HepG2 (cell line): Measurements from ENCODE around the gene SLC6A14. TPM values are rescaled to one million over a fixed set of nuclear protein-coding genes. Genes with fewer than 3 reads are reported as not detected.

Experiments used
- AKAP8 ChIP-seq: sonication (generic); formaldehyde crosslinking; IDR thresholded peaks from 2 replicates; pipeline ENCODE4 v1.5.1; 2020; ENCODE audit warnings: mild to moderate bottlenecking, missing genetic modification reagents
- CREB1 ChIP-seq, 2 experiments: fragments of 450-650 bp in 1 of 2; IDR thresholded peaks; 2 replicates each; pipeline ENCODE4 v1.6.1; 2016 to 2017; ENCODE audit warnings: control low read depth in 1 of 2, mild to moderate bottlenecking in 1 of 2, missing compliant biosample characterization in 1 of 2, missing genetic modification characterization in 1 of 2
- FOXA1 ChIP-seq, 2 experiments: fragments of 450-650 bp in 1 of 2; sonication (generic) in 1 of 2; formaldehyde crosslinking in 1 of 2; IDR thresholded peaks; 2 replicates each; pipeline versions ENCODE4 v1.4.0 to v1.6.1; 2016 to 2020; ENCODE audit warnings: missing genetic modification reagents in 1 of 2
- GFI1 ChIP-seq: sonication (generic); formaldehyde crosslinking; IDR thresholded peaks from 2 replicates; pipeline ENCODE4 v1.5.0; 2020; ENCODE audit warnings: missing genetic modification reagents, mild to moderate bottlenecking, borderline replicate concordance
- GMEB2 ChIP-seq: IDR thresholded peaks from 2 replicates; pipeline ENCODE4 v1.6.1; 2016; ENCODE audit warnings: missing biosample characterization, missing genetic modification reagents, low read depth
- IRF9 ChIP-seq: sonication (generic); formaldehyde crosslinking; IDR thresholded peaks from 2 replicates; pipeline ENCODE4 v1.8.0; 2022; ENCODE audit warnings: missing genetic modification reagents, mild to moderate bottlenecking, borderline replicate concordance
- PAWR ChIP-seq: sonication (generic); formaldehyde crosslinking; IDR thresholded peaks from 2 replicates; pipeline ENCODE4 v1.4.0; 2020; ENCODE audit warnings: missing genetic modification reagents, mild to moderate bottlenecking, borderline replicate concordance
- PPARG ChIP-seq: conservative IDR thresholded peaks from 2 replicates; pipeline ENCODE4 v1.6.1; 2016; ENCODE audit warnings: missing biosample characterization, missing genetic modification reagents
- SIN3A ChIP-seq: IDR thresholded peaks from 2 replicates; pipeline ENCODE4 v1.6.1; 2011; ENCODE audit warnings: low read depth, mild to moderate bottlenecking, control low read depth, low read length, borderline replicate concordance
- SOX6 ChIP-seq, 2 experiments: fragments of 450-650 bp in 1 of 2; sonication (generic) in 1 of 2; formaldehyde crosslinking in 1 of 2; IDR thresholded peaks; 2 replicates each; pipeline versions ENCODE4 v1.4.0 to v1.6.1; 2017 to 2020; ENCODE audit warnings: antibody characterized with exemption in 1 of 2, mild to moderate bottlenecking in 1 of 2, missing genetic modification reagents in 1 of 2
- SRY ChIP-seq: sonication (generic); formaldehyde crosslinking; IDR thresholded peaks from 2 replicates; pipeline ENCODE4 v1.8.0; 2022; ENCODE audit warnings: mild to moderate bottlenecking, missing genetic modification reagents
- SUZ12 ChIP-seq: fragments of 150-350 bp; IDR thresholded peaks from 2 replicates; pipeline ENCODE4 v1.6.1; 2014; ENCODE audit warnings: low read depth, low read length
- TOE1 ChIP-seq: sonication (generic); formaldehyde crosslinking; IDR thresholded peaks from 2 replicates; pipeline ENCODE4 v1.4.0; 2020; ENCODE audit warnings: mild to moderate bottlenecking, missing genetic modification reagents
- ZNF441 ChIP-seq: sonication (generic); formaldehyde crosslinking; IDR thresholded peaks from 2 replicates; pipeline ENCODE4 v1.7.0; 2021; ENCODE audit warnings: missing genetic modification reagents, borderline replicate concordance
- ZNF451 ChIP-seq: sonication (generic); formaldehyde crosslinking; IDR thresholded peaks from 2 replicates; pipeline ENCODE4 v1.5.0; 2020; ENCODE audit warnings: mild to moderate bottlenecking, missing genetic modification reagents
- ZNF660 ChIP-seq: sonication (generic); formaldehyde crosslinking; IDR thresholded peaks from 2 replicates; pipeline ENCODE4 v1.5.1; 2020; ENCODE audit warnings: mild to moderate bottlenecking, low read depth, missing genetic modification reagents, borderline replicate concordance
- polyA plus RNA-seq, 8 experiments: library from polyadenylated mRNA; depleted of rRNA in 3 of 8; stranded (reverse) in 7 of 8; unstranded in 1 of 8; fragments of >200 nt; fragmentation: Illumina TruSeq in 4 of 8; extraction: Trizol in 4 of 8; gene quantifications; 2 replicates each; pipeline versions ENCODE4 v1.2.1 to v1.2.3, GENCODE V29; 2011 to 2016; ENCODE audit warnings: low read depth in 4 of 8, missing spikeins in 1 of 8, mixed read lengths in 1 of 8; ENCODE audit not compliant: insufficient read depth in 1 of 8
- total RNA-seq, 5 experiments: library from RNA; depleted of rRNA; stranded (reverse); fragments of >200 nt; fragmentation: Illumina TruSeq; extraction: Trizol; gene quantifications; 2 replicates each; pipeline ENCODE4 v1.2.3, GENCODE V29; 2016; ENCODE audit warnings: low read depth in 1 of 5
- TF ChIP-seq, protein P1 (sequence below): IDR thresholded peaks from 2 replicates; pipeline ENCODE4 v1.6.1; 2016; ENCODE audit warnings: low read depth
- TF ChIP-seq, protein P2 (sequence below): sonication (generic); formaldehyde crosslinking; IDR thresholded peaks from 2 replicates; pipeline ENCODE4 v1.5.0; 2020; ENCODE audit warnings: mild to moderate bottlenecking, missing genetic modification reagents, moderate library complexity
- TF ChIP-seq, protein P3 (sequence below): sonication (generic); formaldehyde crosslinking; IDR thresholded peaks from 2 replicates; pipeline ENCODE4 v1.4.0; 2020; ENCODE audit warnings: mild to moderate bottlenecking, low read depth, missing genetic modification reagents
- TF ChIP-seq, protein P4 (sequence below): sonication (generic); formaldehyde crosslinking; IDR thresholded peaks from 2 replicates; pipeline ENCODE4 v1.4.0; 2020; ENCODE audit warnings: mild to moderate bottlenecking, missing genetic modification reagents

SLC6A14 gene
- total and polyA plus RNA-seq, 2 of the 13 experiments (the other 11 are each of a cell fraction or from before 2014, with no cell fraction given), result 22.6 to 70.2 TPM

GRCh38 chrX:116436358-116436816 lies at the start of gene SLC6A14 (continued):
- TF ChIP-seq PAWR, result no peak
- no peak for TF ChIP-seq ZNF451
- no peak for TF ChIP-seq IRF9 (CRISPR knock-in tag)
- no peak for TF ChIP-seq AKAP8 (CRISPR knock-in tag)
- no peak for TF ChIP-seq CREB1 (IDR thresholded peaks at IDR 0.05)
- no peak for TF ChIP-seq CREB1 (CRISPR knock-in tag; IDR thresholded peaks at IDR 0.05)
- TF ChIP-seq, protein P1, sequence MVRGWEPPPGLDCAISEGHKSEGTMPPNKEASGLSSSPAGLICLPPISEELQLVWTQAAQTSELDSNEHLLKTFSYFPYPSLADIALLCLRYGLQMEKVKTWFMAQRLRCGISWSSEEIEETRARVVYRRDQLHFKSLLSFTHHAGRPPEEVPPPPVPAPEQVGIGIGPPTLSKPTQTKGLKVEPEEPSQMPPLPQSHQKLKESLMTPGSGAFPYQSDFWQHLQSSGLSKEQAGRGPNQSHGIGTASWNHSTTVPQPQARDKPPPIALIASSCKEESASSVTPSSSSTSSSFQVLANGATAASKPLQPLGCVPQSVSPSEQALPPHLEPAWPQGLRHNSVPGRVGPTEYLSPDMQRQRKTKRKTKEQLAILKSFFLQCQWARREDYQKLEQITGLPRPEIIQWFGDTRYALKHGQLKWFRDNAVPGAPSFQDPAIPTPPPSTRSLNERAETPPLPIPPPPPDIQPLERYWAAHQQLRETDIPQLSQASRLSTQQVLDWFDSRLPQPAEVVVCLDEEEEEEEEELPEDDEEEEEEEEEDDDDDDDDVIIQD, result no peak
- TF ChIP-seq SUZ12, result no peak
- no peak for TF ChIP-seq SRY (CRISPR knock-in tag)
- no peak for TF ChIP-seq SOX6 (IDR thresholded peaks at IDR 0.05)
- TF ChIP-seq SOX6 (CRISPR knock-in tag; IDR thresholded peaks at IDR 0.05), result no peak
- TF ChIP-seq FOXA1 (IDR thresholded peaks at IDR 0.05), result no peak
- TF ChIP-seq FOXA1 (CRISPR knock-in tag; IDR thresholded peaks at IDR 0.05), result no peak
- TF ChIP-seq TOE1, result no peak
- TF ChIP-seq, protein P2, sequence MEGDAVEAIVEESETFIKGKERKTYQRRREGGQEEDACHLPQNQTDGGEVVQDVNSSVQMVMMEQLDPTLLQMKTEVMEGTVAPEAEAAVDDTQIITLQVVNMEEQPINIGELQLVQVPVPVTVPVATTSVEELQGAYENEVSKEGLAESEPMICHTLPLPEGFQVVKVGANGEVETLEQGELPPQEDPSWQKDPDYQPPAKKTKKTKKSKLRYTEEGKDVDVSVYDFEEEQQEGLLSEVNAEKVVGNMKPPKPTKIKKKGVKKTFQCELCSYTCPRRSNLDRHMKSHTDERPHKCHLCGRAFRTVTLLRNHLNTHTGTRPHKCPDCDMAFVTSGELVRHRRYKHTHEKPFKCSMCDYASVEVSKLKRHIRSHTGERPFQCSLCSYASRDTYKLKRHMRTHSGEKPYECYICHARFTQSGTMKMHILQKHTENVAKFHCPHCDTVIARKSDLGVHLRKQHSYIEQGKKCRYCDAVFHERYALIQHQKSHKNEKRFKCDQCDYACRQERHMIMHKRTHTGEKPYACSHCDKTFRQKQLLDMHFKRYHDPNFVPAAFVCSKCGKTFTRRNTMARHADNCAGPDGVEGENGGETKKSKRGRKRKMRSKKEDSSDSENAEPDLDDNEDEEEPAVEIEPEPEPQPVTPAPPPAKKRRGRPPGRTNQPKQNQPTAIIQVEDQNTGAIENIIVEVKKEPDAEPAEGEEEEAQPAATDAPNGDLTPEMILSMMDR (CRISPR knock-in tag), result no peak
- no peak for TF ChIP-seq PPARG (CRISPR knock-in tag)
- no peak for TF ChIP-seq SIN3A
- no peak for TF ChIP-seq ZNF441 (CRISPR knock-in tag)
- no peak for TF ChIP-seq ZNF660 (CRISPR knock-in tag)
- TF ChIP-seq GFI1, result no peak
- TF ChIP-seq, protein P3, sequence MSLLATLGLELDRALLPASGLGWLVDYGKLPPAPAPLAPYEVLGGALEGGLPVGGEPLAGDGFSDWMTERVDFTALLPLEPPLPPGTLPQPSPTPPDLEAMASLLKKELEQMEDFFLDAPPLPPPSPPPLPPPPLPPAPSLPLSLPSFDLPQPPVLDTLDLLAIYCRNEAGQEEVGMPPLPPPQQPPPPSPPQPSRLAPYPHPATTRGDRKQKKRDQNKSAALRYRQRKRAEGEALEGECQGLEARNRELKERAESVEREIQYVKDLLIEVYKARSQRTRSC (CRISPR knock-in tag), result no peak
- TF ChIP-seq GMEB2 (CRISPR knock-in tag), result no peak
- TF ChIP-seq, protein P4, sequence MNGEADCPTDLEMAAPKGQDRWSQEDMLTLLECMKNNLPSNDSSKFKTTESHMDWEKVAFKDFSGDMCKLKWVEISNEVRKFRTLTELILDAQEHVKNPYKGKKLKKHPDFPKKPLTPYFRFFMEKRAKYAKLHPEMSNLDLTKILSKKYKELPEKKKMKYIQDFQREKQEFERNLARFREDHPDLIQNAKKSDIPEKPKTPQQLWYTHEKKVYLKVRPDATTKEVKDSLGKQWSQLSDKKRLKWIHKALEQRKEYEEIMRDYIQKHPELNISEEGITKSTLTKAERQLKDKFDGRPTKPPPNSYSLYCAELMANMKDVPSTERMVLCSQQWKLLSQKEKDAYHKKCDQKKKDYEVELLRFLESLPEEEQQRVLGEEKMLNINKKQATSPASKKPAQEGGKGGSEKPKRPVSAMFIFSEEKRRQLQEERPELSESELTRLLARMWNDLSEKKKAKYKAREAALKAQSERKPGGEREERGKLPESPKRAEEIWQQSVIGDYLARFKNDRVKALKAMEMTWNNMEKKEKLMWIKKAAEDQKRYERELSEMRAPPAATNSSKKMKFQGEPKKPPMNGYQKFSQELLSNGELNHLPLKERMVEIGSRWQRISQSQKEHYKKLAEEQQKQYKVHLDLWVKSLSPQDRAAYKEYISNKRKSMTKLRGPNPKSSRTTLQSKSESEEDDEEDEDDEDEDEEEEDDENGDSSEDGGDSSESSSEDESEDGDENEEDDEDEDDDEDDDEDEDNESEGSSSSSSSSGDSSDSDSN (CRISPR knock-in tag), result no peak
